ENCODE results near the gene FTCD. TPM values are rescaled to one million over a fixed set of nuclear protein-coding genes. Genes with fewer than 3 reads are reported as not detected.

FTCD gene
- total and polyA plus RNA-seq, 9 of the 15 experiments (the other 6 are each of a cell fraction or from before 2014, with no cell fraction given) = 0.11 to 1.6 (median 0.67) TPM; not detected in 5

DNA sequence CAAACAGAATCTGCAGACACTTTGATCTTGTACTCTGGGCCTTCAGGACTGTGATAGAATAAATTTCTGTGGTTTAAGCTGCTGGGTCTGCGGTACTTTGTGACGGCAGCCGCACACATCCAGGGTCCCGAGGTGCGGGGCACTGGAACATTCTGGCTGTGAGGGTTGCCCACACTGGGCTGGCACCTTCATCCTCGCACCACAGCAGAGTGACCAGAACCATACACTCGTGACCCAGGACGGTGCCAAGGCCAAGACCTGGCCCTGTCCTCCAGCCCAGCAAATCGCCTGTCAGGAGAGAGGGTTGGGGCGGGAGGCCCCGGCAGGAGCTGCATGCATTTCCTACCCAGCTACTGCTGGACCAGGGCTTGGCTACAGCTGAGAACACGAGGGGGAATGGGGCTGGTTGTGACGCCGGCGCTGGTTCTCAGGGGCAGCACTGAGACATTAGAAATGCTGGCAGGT, 2.6 kb upstream of the FTCD start (continued):
- TF ChIP-seq, protein P1, sequence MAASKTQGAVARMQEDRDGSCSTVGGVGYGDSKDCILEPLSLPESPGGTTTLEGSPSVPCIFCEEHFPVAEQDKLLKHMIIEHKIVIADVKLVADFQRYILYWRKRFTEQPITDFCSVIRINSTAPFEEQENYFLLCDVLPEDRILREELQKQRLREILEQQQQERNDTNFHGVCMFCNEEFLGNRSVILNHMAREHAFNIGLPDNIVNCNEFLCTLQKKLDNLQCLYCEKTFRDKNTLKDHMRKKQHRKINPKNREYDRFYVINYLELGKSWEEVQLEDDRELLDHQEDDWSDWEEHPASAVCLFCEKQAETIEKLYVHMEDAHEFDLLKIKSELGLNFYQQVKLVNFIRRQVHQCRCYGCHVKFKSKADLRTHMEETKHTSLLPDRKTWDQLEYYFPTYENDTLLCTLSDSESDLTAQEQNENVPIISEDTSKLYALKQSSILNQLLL (CRISPR knock-in tag; IDR thresholded peaks at IDR 0.05; ENCODE audit: borderline replicate concordance) = no peak
- no peak for TF ChIP-seq ZFP1 (CRISPR knock-in tag; IDR thresholded peaks at IDR 0.05)
- TF ChIP-seq ESRRA (IDR thresholded peaks at IDR 0.05; ENCODE audit: borderline replicate concordance, low read depth) = no peak
- no peak for TF ChIP-seq CREB1 (IDR thresholded peaks at IDR 0.05)
- no peak for TF ChIP-seq CREB1 (CRISPR knock-in tag; IDR thresholded peaks at IDR 0.05)

DNA sequence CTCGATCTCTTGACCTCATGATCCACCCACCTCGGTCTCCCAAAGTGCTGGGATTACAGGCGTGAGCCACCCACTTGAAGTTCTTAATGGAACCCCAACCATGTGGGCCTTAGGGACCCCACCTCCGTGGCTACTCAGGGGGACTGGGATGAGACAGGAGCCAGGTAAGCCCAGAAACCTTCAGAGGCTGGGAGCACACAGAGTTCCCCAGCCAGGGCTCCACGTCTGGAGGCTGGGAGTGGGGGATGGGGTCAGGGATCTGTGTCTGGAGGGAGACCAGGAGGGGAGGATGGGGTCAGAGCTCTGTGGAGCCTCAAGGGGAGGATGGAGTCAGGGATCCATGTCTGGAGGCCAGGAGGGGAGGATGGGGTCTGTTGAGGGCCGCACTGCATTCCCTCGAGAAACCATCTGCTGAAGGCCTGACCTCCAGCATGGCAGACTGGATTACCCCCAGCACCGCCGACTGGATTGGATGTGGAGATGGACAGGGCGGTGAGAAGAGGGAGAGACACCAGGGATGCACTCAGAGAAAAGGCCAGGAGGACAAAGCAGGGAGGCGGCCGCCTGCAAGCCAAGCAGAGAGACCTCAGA, 2.1 kb upstream of the FTCD start:
- no peak for ATAC-seq
- no peak for DNase-seq (ENCODE audit: extremely low read depth in 1 of 4, low spot score in 3 of 4)
- Histone ChIP-seq H3K27ac (ENCODE audit: extremely low read depth, low read depth, low read length) (no peak overlapping the region), H3K4me2 (ENCODE audit: insufficient read depth, low read length) (no peak overlapping the region), H3K9ac (ENCODE audit: insufficient read depth in 1 of 2, low read depth in 2 of 2, low read length in 2 of 2) (no peak overlapping the region), H3K9me1 (ENCODE audit: control insufficient read depth, insufficient read depth, low read length) (no peaks in the 10 kb centered on the region), H3K9me3 (replicated peaks; ENCODE audit: control insufficient read depth, insufficient read depth, low read depth, low read length) (peaks cover 10% of the 10 kb centered on the region; the same call in 1 of the 2 replicates), H3K27me3 (ENCODE audit: control insufficient read depth in 2 of 2, insufficient read depth in 2 of 2, low read length in 2 of 2) (no peaks in the 10 kb centered on the region), H2AFZ (ENCODE audit: low read depth, low read length) (no peak overlapping the region), H3K36me3 (ENCODE audit: control insufficient read depth, insufficient read depth, low read length) (peaks cover 48% of the 10 kb centered on the region; the same call in 2 of the 3 replicates), H3K4me3 (no peak overlapping the region), H3K79me2 (ENCODE audit: control insufficient read depth, insufficient read depth, low read length) (0 out of 3 replicates have a peak, but pooled peaks cover 4% of the 10 kb centered on the region), H3K4me1 (replicated peaks in 1 of 2; ENCODE audit: control insufficient read depth in 2 of 2, insufficient read depth in 2 of 2, low read length in 2 of 2) (peaks cover 15 to 62% of the 10 kb centered on the region in 2 experiments), H4K20me1 (replicated peaks; ENCODE audit: control insufficient read depth, insufficient read depth, low read length) (no peaks in the 10 kb centered on the region)
- 76% methylated on average over 10 of the region's 12 CpGs for WGBS (ENCODE audit: insufficient coverage, low coverage, missing lambda C conversion rate)
- ChIA-PET CTCF (ENCODE audit: low intra/inter-chr PET ratio) (no interaction called here), POLR2A (interaction anchor here (1.0 to 1.1 kb wide), 2 partner anchors 16 to 79 kb away, joined by 4 read pairs; no protein-coding TSS in a partner anchor)
- no peak for FAIRE-seq
- BruUV-seq (replicated peaks) = no TSS peak
- intact Hi-C loops (cut with micrococcal nuclease) = no loop called here
- in situ Hi-C loops (cut with MboI) = no loop called here
- TF ChIP-seq PRPF4 (IDR thresholded peaks at IDR 0.05; ENCODE audit: insufficient read depth, low read depth, low read length, poor library complexity, severe bottlenecking) (no peak), SPI1 (IDR thresholded peaks at IDR 0.05; ENCODE audit: borderline replicate concordance, low read depth, low read length) (no peak), FIP1L1 (IDR thresholded peaks at IDR 0.05; ENCODE audit: low read depth, low read length, poor library complexity, severe bottlenecking) (no peak), STAT5A (IDR thresholded peaks at IDR 0.05; ENCODE audit: borderline replicate concordance, low read length) (no peak), RHOXF2B (CRISPR knock-in tag; conservative IDR thresholded peaks at IDR 0.05) (no peak), ZNF23 (CRISPR knock-in tag; IDR thresholded peaks at IDR 0.05) (no peak), ZBED1 (IDR thresholded peaks at IDR 0.05) (no peak), ZKSCAN3 (CRISPR knock-in tag; IDR thresholded peaks at IDR 0.05) (no peak), SMAD3 (CRISPR knock-in tag; conservative IDR thresholded peaks at IDR 0.05) (no peak), RFX7 (CRISPR knock-in tag; IDR thresholded peaks at IDR 0.05) (no peak)
- TF ChIP-seq, protein P2, sequence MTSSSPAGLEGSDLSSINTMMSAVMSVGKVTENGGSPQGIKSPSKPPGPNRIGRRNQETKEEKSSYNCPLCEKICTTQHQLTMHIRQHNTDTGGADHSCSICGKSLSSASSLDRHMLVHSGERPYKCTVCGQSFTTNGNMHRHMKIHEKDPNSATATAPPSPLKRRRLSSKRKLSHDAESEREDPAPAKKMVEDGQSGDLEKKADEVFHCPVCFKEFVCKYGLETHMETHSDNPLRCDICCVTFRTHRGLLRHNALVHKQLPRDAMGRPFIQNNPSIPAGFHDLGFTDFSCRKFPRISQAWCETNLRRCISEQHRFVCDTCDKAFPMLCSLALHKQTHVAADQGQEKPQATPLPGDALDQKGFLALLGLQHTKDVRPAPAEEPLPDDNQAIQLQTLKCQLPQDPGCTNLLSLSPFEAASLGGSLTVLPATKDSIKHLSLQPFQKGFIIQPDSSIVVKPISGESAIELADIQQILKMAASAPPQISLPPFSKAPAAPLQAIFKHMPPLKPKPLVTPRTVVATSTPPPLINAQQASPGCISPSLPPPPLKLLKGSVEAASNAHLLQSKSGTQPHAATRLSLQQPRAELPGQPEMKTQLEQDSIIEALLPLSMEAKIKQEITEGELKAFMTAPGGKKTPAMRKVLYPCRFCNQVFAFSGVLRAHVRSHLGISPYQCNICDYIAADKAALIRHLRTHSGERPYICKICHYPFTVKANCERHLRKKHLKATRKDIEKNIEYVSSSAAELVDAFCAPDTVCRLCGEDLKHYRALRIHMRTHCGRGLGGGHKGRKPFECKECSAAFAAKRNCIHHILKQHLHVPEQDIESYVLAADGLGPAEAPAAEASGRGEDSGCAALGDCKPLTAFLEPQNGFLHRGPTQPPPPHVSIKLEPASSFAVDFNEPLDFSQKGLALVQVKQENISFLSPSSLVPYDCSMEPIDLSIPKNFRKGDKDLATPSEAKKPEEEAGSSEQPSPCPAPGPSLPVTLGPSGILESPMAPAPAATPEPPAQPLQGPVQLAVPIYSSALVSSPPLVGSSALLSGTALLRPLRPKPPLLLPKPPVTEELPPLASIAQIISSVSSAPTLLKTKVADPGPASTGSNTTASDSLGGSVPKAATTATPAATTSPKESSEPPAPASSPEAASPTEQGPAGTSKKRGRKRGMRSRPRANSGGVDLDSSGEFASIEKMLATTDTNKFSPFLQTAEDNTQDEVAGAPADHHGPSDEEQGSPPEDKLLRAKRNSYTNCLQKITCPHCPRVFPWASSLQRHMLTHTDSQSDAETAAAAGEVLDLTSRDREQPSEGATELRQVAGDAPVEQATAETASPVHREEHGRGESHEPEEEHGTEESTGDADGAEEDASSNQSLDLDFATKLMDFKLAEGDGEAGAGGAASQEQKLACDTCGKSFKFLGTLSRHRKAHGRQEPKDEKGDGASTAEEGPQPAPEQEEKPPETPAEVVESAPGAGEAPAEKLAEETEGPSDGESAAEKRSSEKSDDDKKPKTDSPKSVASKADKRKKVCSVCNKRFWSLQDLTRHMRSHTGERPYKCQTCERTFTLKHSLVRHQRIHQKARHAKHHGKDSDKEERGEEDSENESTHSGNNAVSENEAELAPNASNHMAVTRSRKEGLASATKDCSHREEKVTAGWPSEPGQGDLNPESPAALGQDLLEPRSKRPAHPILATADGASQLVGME (CRISPR knock-in tag; IDR thresholded peaks at IDR 0.05) = no peak
